HEK293T (cell line): Measurements from ENCODE around the gene SYNE1.

Experiments used
- ARNT ChIP-seq: fragments of 450-650 bp; IDR thresholded peaks from 2 replicates; pipeline ENCODE4 v1.6.1; 2017; ENCODE audit warnings: mild to moderate bottlenecking
- BHLHE40 ChIP-seq: fragments of 450-650 bp; IDR thresholded peaks from 2 replicates; pipeline ENCODE4 v1.6.1; 2016; ENCODE audit warnings: mild to moderate bottlenecking, moderate library complexity, borderline replicate concordance
- CTBP1 ChIP-seq: fragments of 450-650 bp; IDR thresholded peaks from 2 replicates; pipeline ENCODE4 v1.6.1; 2016; ENCODE audit warnings: borderline replicate concordance
- ELF4 ChIP-seq: fragments of 450-650 bp; IDR thresholded peaks from 2 replicates; pipeline ENCODE4 v1.6.1; 2017; ENCODE audit warnings: antibody characterized with exemption
- FOXA1 ChIP-seq: fragments of 450-650 bp; IDR thresholded peaks from 2 replicates; pipeline ENCODE4 v1.6.1; 2016; ENCODE audit warnings: mild to moderate bottlenecking
- FOXM1 ChIP-seq: fragments of 450-650 bp; IDR thresholded peaks from 2 replicates; pipeline ENCODE4 v1.6.1; 2017; ENCODE audit warnings: mild to moderate bottlenecking, borderline replicate concordance
- L3MBTL2 ChIP-seq: fragments of 450-650 bp; conservative IDR thresholded peaks from 2 replicates; pipeline ENCODE4 v1.6.1; 2016; ENCODE audit warnings: mild to moderate bottlenecking
- NFRKB ChIP-seq: fragments of 450-650 bp; IDR thresholded peaks from 2 replicates; pipeline ENCODE4 v1.6.1; 2016; ENCODE audit warnings: mild to moderate bottlenecking, moderate library complexity
- SP1 ChIP-seq: fragments of 450-650 bp; IDR thresholded peaks from 2 replicates; pipeline ENCODE4 v1.6.1; 2017
- TARDBP ChIP-seq: fragments of 450-650 bp; IDR thresholded peaks from 2 replicates; pipeline ENCODE4 v1.6.1; 2016
- ZNF384 ChIP-seq: fragments of 450-650 bp; IDR thresholded peaks from 2 replicates; pipeline ENCODE4 v1.6.1; 2016
- TF ChIP-seq, protein P1 (sequence below): fragments of 450-650 bp; IDR thresholded peaks from 2 replicates; pipeline ENCODE4 v1.6.1; 2016

GRCh38 chr6:152184573-152184916 lies 452.6 kb downstream of the SYNE1 start:
- no peak for TF ChIP-seq CTBP1
- TF ChIP-seq ZNF384 = no peak
- no peak for TF ChIP-seq NFRKB
- no peak for TF ChIP-seq L3MBTL2
- no peak for TF ChIP-seq BHLHE40
- no peak for TF ChIP-seq ARNT
- no peak for TF ChIP-seq SP1
- no peak for TF ChIP-seq FOXM1
- TF ChIP-seq TARDBP = no peak
- TF ChIP-seq FOXA1 = no peak
- TF ChIP-seq, protein P1, sequence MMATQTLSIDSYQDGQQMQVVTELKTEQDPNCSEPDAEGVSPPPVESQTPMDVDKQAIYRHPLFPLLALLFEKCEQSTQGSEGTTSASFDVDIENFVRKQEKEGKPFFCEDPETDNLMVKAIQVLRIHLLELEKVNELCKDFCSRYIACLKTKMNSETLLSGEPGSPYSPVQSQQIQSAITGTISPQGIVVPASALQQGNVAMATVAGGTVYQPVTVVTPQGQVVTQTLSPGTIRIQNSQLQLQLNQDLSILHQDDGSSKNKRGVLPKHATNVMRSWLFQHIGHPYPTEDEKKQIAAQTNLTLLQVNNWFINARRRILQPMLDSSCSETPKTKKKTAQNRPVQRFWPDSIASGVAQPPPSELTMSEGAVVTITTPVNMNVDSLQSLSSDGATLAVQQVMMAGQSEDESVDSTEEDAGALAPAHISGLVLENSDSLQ = no peak
- TF ChIP-seq ELF4 = no peak
